Measurements from ENCODE around the gene ZNF570. TPM values are rescaled to one million over a fixed set of nuclear protein-coding genes. Genes with fewer than 3 reads are reported as not detected.

ZNF570 gene
- polyA plus RNA-seq, 1 experiment, result 5.4 TPM

DNA sequence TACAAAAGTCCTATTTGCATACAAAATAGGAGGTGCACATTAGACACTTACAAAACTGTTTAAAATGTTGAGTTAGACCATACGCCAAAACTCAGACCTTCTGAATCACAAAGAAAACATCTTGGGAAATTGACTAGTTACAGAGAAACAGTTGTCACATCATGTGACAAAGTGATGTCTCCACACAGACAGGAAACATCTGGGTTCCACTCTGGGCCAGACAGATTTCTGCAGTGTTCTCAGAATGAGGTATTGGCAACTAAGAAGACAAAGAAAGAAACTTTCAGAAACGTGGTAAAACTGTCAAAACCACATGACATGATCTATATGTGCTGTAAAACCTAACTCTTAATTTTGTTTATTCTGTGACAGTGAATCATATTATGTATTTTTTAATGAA lies 44.2 kb downstream of the ZNF570 start:
- CTCF ChIA-PET, result no interaction called here
- Histone ChIP-seq H3K4me3 (ENCODE audit: low read depth, low read length) (no peak overlapping the region), H3K27ac (ENCODE audit: low read depth, low read length) (no peak overlapping the region), H3K27me3 (ENCODE audit: control insufficient read depth, insufficient read depth, low read length) (no peaks in the 10 kb centered on the region), H3K9me3 (ENCODE audit: control insufficient read depth, insufficient read depth, low read length) (peaks cover 20% of the 10 kb centered on the region)
- DNase-seq (ENCODE audit: low read depth, low spot score), result no peak
- TF ChIP-seq CTCF (IDR thresholded peaks at IDR 0.05; ENCODE audit: low read depth, low read length), result no peak
- POLR2A ChIA-PET, result no interaction called here

DNA sequence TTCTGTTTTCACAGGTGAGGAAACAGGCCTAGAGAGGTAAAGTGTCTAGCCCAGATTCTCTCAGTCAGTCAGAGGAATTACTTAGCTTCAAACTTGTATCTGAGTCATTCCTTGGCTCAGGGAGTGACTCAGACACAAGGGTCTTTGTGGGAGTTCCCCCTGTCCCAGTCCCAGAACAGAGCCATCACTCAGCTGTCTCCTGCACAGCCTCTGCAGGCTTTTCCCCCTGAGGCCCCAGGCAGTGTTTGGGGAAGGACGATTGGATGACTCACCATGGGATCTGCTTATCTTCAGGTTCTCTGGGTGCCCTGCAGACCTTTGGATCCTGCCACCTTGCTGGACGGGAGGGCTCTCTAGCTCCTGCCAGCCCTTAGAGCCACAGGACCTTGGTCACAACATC lies 50.7 kb downstream of the ZNF570 start:
- peaks cover 52% of the 10 kb centered on the region for H3K9me3 ChIP-seq (ENCODE audit: control insufficient read depth, insufficient read depth, low read length)
- H3K4me3 ChIP-seq (ENCODE audit: low read depth, low read length), result no peak overlapping the region
- no peaks in the 10 kb centered on the region for H3K27me3 ChIP-seq (ENCODE audit: control insufficient read depth, insufficient read depth, low read length)
- H3K27ac ChIP-seq (ENCODE audit: low read depth, low read length), result no peak overlapping the region
- ChIA-PET POLR2A (no interaction called here), CTCF (no interaction called here)
- no peak for TF ChIP-seq CTCF (IDR thresholded peaks at IDR 0.05; ENCODE audit: low read depth, low read length)
- DNase-seq (ENCODE audit: low read depth, low spot score), result no peak

- DNase-seq (ENCODE audit: low read depth, low spot score), result no peak
- no peak overlapping the region for H3K4me3 ChIP-seq (ENCODE audit: low read depth, low read length)
- ChIA-PET POLR2A (no interaction called here), CTCF (no interaction called here)
- no peaks in the 10 kb centered on the region for H3K27me3 ChIP-seq (ENCODE audit: control insufficient read depth, insufficient read depth, low read length)
- no peak overlapping the region for H3K27ac ChIP-seq (ENCODE audit: low read depth, low read length)
- no peak for TF ChIP-seq CTCF (IDR thresholded peaks at IDR 0.05; ENCODE audit: low read depth, low read length)
- H3K9me3 ChIP-seq (ENCODE audit: control insufficient read depth, insufficient read depth, low read length), result peaks cover 53% of the 10 kb centered on the region
Measured at GRCh38 chr19:37537391-37537947, 68.3 kb downstream of the ZNF570 start.

Other genes starting within 250 kb of the ZNF570 start
- gene ZNF527, start 98.3 kb upstream of the ZNF570 start, polyA plus RNA-seq (2011; rRNA removed), result 3.5 and 4.0 TPM in 2 replicates
- gene ZNF569, start 1.9 kb upstream of the ZNF570 start, polyA plus RNA-seq (2011; rRNA removed), result 3.2 and 4.0 TPM in 2 replicates
- 0.87 and 1.5 TPM in 2 replicates for gene ZNF793, start 37.6 kb downstream of the ZNF570 start, polyA plus RNA-seq (2011; rRNA removed)
- gene ZNF571, start 125.4 kb downstream of the ZNF570 start, polyA plus RNA-seq (2011; rRNA removed), result 1.6 and 2.2 TPM in 2 replicates
- 0.41 and 0.48 TPM in 2 replicates for gene ZNF540, start 125.5 kb downstream of the ZNF570 start, polyA plus RNA-seq (2011; rRNA removed)
- gene ZFP30, start 186.1 kb downstream of the ZNF570 start, polyA plus RNA-seq (2011; rRNA removed), result 4.9 and 5.7 TPM in 2 replicates

Measured in AG04450 (cell line).